GM19025 (cell line): ENCODE data around the gene NHS.
"Not testable (repeated sequence)": the region's sequence is repeated elsewhere in the genome, so short reads cannot be mapped to it uniquely, and the experiment has no call there.

ENCODE experiments used
- ATAC-seq: cut with Tn5 transposase; IDR thresholded peaks from one replicate; pipeline ENCODE4 v1.9.1; 2021; ENCODE audit warnings: mild to moderate bottlenecking, low read depth, moderate library complexity; ENCODE audit not compliant: unreplicated experiment

NHS gene

GRCh38 chrX:17485391-17485790, 110.4 kb downstream of the NHS start:
- ATAC-seq = no peak

- ATAC-seq = no peak
These were observed 113.0 kb downstream of the NHS start for GRCh38 chrX:17488036-17488435.

- ATAC-seq = no peak
These were observed 119.2 kb downstream of the NHS start for GRCh38 chrX:17494216-17494615.

- no peak for ATAC-seq
These were observed 120.1 kb downstream of the NHS start for GRCh38 chrX:17495052-17495451.

- no peak for ATAC-seq
These were observed 121.4 kb downstream of the NHS start for GRCh38 chrX:17496407-17496806.

- no peak for ATAC-seq
These were observed 122.2 kb downstream of the NHS start for GRCh38 chrX:17497193-17497592.

GRCh38 chrX:17499512-17499911, 124.5 kb downstream of the NHS start:
- ATAC-seq = no peak

GRCh38 chrX:17500145-17500579, 125.2 kb downstream of the NHS start:
- no peak for ATAC-seq

GRCh38 chrX:17501746-17502145, 126.7 kb downstream of the NHS start:
- ATAC-seq = no peak

GRCh38 chrX:17506352-17506751, 131.4 kb downstream of the NHS start:
- ATAC-seq = not testable (repeated sequence)

GRCh38 chrX:17511556-17511955, 136.6 kb downstream of the NHS start:
- no peak for ATAC-seq

GRCh38 chrX:17519358-17519757, 144.4 kb downstream of the NHS start:
- ATAC-seq = no peak

GRCh38 chrX:17520016-17520615, 145.1 kb downstream of the NHS start:
- ATAC-seq = no peak

GRCh38 chrX:17521871-17522693, 147.1 kb downstream of the NHS start:
- ATAC-seq = no peak

GRCh38 chrX:17525266-17525665, 150.3 kb downstream of the NHS start:
- ATAC-seq = no peak

- no peak for ATAC-seq
These were observed 151.0 kb downstream of the NHS start for GRCh38 chrX:17525762-17526555.

- no peak for ATAC-seq
These were observed 152.2 kb downstream of the NHS start for GRCh38 chrX:17527135-17527701.

GRCh38 chrX:17527922-17528321, 152.9 kb downstream of the NHS start:
- ATAC-seq = no peak

- no peak for ATAC-seq
These were observed 154.2 kb downstream of the NHS start for GRCh38 chrX:17529151-17529745.

- ATAC-seq = no peak
These were observed 156.5 kb downstream of the NHS start for GRCh38 chrX:17531500-17531899.

- ATAC-seq = no peak
These were observed 160.2 kb downstream of the NHS start for GRCh38 chrX:17535229-17535628.
